PC-3 (cell line): ENCODE data around the gene CAMKK2. TPM values are rescaled to one million over a fixed set of nuclear protein-coding genes. Genes with fewer than 3 reads are reported as not detected.

Experiments used
- ATAC-seq: fragments of 200-7000 bp; cut with Tn5 transposase; 2 replicates; pipeline ENCODE4 v1.9.1; 2020; ENCODE audit warnings: mild to moderate bottlenecking, moderate library complexity
- BruUV-seq: library from RNA; stranded (reverse); fragments of 400-500 nt; replicated peaks from 2 replicates; lab custom pipeline; 2021; lab: Mats Ljungman, UMichigan
- CTCF ChIA-PET: fragments of 300-600 bp; sonication (Branson Sonifier 250); formaldehyde crosslinking; loops from one replicate; lab custom pipeline; 2022; ENCODE audit warnings: antibody characterized with exemption; lab: Charles Lee
- POLR2A ChIA-PET: fragments of 300-600 bp; sonication (Branson Sonifier 250); formaldehyde crosslinking; loops from one replicate; lab custom pipeline; 2022; ENCODE audit warnings: antibody characterized with exemption; ENCODE audit not compliant: unreplicated experiment; lab: Charles Lee
- DNase-seq: peaks from one replicate; pipeline ENCODE4 v3.0.0-alpha.2; 2015
- H2AFZ ChIP-seq: fragments of 300-600 bp; sonication (generic); 2 replicates; pipeline ENCODE4 v1.6.0; 2016; ENCODE audit warnings: antibody characterized with exemption, low read length
- H3F3A ChIP-seq: fragments of 300-600 bp; sonication (generic); one replicate; pipeline ENCODE4 v1.6.0; 2017; ENCODE audit warnings: antibody characterized with exemption, low read length, control low read depth, mild to moderate bottlenecking; ENCODE audit not compliant: unreplicated experiment
- H3K27ac ChIP-seq: fragments of 300-600 bp; sonication (generic); 2 replicates; pipeline ENCODE4 v1.5.1; 2016; ENCODE audit warnings: mild to moderate bottlenecking, low read length
- H3K27me3 ChIP-seq: fragments of 300-600 bp; sonication (generic); 2 replicates; pipeline ENCODE4 v1.6.1; 2016; ENCODE audit warnings: low read length, mixed read lengths
- H3K36me3 ChIP-seq: fragments of 300-600 bp; sonication (generic); 2 replicates; pipeline ENCODE4 v1.6.1; 2016; ENCODE audit warnings: low read depth, mixed run types, low read length, mixed read lengths
- H3K4me1 ChIP-seq: fragments of 300-600 bp; sonication (generic); 2 replicates; pipeline ENCODE4 v1.5.1; 2016; ENCODE audit warnings: low read length; ENCODE audit not compliant: insufficient read depth
- H3K4me2 ChIP-seq: fragments of 300-600 bp; sonication (generic); 2 replicates; pipeline ENCODE4 v1.6.0; 2016; ENCODE audit warnings: low read length
- H3K4me3 ChIP-seq: fragments of 300-600 bp; sonication (generic); 2 replicates; pipeline ENCODE4 v1.5.1; 2016; ENCODE audit warnings: mild to moderate bottlenecking, low read length, mixed read lengths
- H3K79me2 ChIP-seq: fragments of 300-600 bp; sonication (generic); 2 replicates; pipeline ENCODE4 v1.6.1; 2017; ENCODE audit warnings: low read length, mixed read lengths
- H3K9ac ChIP-seq: fragments of 300-600 bp; sonication (generic); 2 replicates; pipeline ENCODE4 v1.6.0; 2016; ENCODE audit warnings: mild to moderate bottlenecking, low read length
- H3K9me2 ChIP-seq: fragments of 300-600 bp; sonication (generic); replicated peaks from 2 replicates; pipeline ENCODE4 v1.6.1; 2016; ENCODE audit warnings: mixed run types, low read length, mixed read lengths
- H3K9me3 ChIP-seq: fragments of 300-600 bp; sonication (generic); 2 replicates; pipeline ENCODE4 v1.6.1; 2016; ENCODE audit warnings: low read length, mixed read lengths
- H4K20me1 ChIP-seq: fragments of 300-600 bp; sonication (generic); 2 replicates; pipeline ENCODE4 v1.6.1; 2016; ENCODE audit warnings: low read length, mixed read lengths
- EZH2 ChIP-seq: fragments of 300-600 bp; sonication (generic); IDR thresholded peaks from one replicate; pipeline ENCODE4 v1.6.1; 2017; ENCODE audit warnings: antibody characterized with exemption, mild to moderate bottlenecking, low read length; ENCODE audit not compliant: unreplicated experiment
- EZH2phosphoT487 ChIP-seq: fragments of 300-600 bp; sonication (generic); IDR thresholded peaks from 2 replicates; pipeline ENCODE4 v1.6.1; 2018; ENCODE audit warnings: mild to moderate bottlenecking, antibody characterized with exemption, low read length, borderline replicate concordance
- intact Hi-C: fragments of 100-400 bp; cut with micrococcal nuclease; formaldehyde crosslinking; loops from 2 replicates; pipeline ENCODE4 v1.9.0; 2023
- total RNA-seq: library from RNA; depleted of rRNA; stranded (reverse); fragments of >200 nt; gene quantifications from 2 replicates; pipeline ENCODE4 v1.2.3, GENCODE V29; 2014
- TF ChIP-seq, protein P1 (sequence below): fragments of 300-600 bp; sonication (generic); conservative IDR thresholded peaks from 2 replicates; pipeline ENCODE4 v1.5.1; 2017; ENCODE audit warnings: antibody characterized with exemption, low read depth, mild to moderate bottlenecking, low read length

CAMKK2 gene
- total RNA-seq, 1 experiment from 2014 or later = 26.5 TPM

DNA sequence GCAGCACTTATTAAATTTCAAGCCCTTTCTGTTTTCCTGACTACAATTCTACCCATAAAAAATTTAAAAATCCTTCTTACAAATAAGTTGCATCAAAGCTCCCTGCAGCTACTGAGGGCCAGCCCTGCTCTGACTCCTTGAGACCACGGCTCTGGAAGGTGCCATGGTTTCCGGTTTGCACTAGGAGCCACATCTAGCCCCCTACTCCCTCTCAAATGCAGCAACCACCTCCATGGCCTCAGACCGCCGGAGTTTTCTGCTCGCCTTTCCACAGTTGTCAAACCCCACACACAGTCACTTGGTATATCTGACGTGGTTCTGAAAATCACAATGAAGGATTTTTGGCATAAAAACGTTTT is 56.5 kb downstream of the CAMKK2 start:
- no TSS peak for BruUV-seq
- Histone ChIP-seq H3K4me1 (no peaks in the 10 kb centered on the region), H3K4me3 (no peak overlapping the region), H3K9ac (no peak overlapping the region), H3F3A (no peaks in the 10 kb centered on the region), H3K9me2 (no peaks in the 10 kb centered on the region), H3K27ac (no peak overlapping the region), H3K27me3 (no peaks in the 10 kb centered on the region), H3K36me3 (peaks cover 7% of the 10 kb centered on the region; the same call in 1 of the 2 replicates), H3K4me2 (no peak overlapping the region), H3K79me2 (no peaks in the 10 kb centered on the region), H4K20me1 (no peaks in the 10 kb centered on the region), H3K9me3 (no peaks in the 10 kb centered on the region), H2AFZ (no peak overlapping the region)
- ChIA-PET POLR2A (no interaction called here), CTCF (no interaction called here)
- intact Hi-C loops = no loop called here
- TF ChIP-seq, protein P1, sequence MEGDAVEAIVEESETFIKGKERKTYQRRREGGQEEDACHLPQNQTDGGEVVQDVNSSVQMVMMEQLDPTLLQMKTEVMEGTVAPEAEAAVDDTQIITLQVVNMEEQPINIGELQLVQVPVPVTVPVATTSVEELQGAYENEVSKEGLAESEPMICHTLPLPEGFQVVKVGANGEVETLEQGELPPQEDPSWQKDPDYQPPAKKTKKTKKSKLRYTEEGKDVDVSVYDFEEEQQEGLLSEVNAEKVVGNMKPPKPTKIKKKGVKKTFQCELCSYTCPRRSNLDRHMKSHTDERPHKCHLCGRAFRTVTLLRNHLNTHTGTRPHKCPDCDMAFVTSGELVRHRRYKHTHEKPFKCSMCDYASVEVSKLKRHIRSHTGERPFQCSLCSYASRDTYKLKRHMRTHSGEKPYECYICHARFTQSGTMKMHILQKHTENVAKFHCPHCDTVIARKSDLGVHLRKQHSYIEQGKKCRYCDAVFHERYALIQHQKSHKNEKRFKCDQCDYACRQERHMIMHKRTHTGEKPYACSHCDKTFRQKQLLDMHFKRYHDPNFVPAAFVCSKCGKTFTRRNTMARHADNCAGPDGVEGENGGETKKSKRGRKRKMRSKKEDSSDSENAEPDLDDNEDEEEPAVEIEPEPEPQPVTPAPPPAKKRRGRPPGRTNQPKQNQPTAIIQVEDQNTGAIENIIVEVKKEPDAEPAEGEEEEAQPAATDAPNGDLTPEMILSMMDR = no peak
- TF ChIP-seq EZH2 = no peak
- TF ChIP-seq EZH2phosphoT487 = no peak
- no peak for DNase-seq
- no peak for ATAC-seq

DNA sequence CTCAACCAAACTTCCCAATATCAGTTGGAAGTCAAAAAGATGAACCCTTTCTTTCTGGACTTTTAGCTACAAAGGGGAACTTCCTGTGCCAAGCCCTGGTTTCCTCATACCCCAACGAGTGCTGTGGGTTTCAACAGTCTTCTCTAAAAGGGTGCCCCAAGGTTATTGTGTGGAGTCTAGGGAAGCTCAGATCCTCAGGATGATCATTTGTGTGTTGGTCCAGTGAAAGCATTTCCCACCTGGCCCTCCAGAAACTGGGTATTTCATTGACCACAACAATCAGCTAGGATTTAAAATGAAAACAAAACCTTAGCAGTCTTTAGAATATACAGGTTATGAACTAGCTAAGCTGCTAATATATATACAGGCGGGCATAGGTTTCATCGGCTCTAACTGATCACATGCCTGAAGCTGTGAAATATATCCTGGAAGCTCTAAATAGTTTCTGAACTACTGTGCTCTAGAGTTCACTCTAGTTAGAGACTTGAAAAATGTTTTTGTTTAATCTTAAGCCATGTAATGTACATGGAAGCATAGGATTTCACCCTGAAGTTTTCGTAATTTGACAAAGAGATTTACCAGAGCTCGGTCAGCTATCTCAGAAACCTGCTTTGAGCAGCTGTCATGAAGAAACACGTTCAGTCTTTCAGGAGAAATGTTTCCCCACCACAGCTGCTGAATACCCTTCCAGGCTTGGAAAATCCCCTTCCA is 57.0 kb downstream of the CAMKK2 start:
- Histone ChIP-seq H3K9me3 (no peaks in the 10 kb centered on the region), H3K79me2 (no peaks in the 10 kb centered on the region), H4K20me1 (no peaks in the 10 kb centered on the region), H3K9me2 (no peaks in the 10 kb centered on the region), H3K4me1 (no peaks in the 10 kb centered on the region), H3K4me2 (no peak overlapping the region), H3F3A (no peaks in the 10 kb centered on the region), H3K36me3 (peaks cover 7% of the 10 kb centered on the region; the same call in 1 of the 2 replicates), H3K27me3 (no peaks in the 10 kb centered on the region), H2AFZ (no peak overlapping the region), H3K27ac (no peak overlapping the region), H3K9ac (no peak overlapping the region), H3K4me3 (no peak overlapping the region)
- BruUV-seq = no TSS peak
- TF ChIP-seq EZH2phosphoT487 (no peak), EZH2 (no peak)
- TF ChIP-seq, protein P1 = no peak
- ChIA-PET POLR2A (interaction anchor here (0.6 kb wide), 1 partner anchor 710 kb away, joined by 3 read pairs; the partner anchor contains the start of gene COQ5), CTCF (no interaction called here)
- DNase-seq = no peak
- ATAC-seq = no peak
- intact Hi-C loops = no loop called here
